Stomach (tissue), 4 donors: ENCODE measurements around the gene ETFA.

ENCODE experiments used
- POLR2A ChIP-seq, 4 donors: fragments of 450-650 bp; IDR thresholded peaks; one replicate each; pipeline ENCODE4 v1.6.1; 2016; ENCODE audit warnings: antibody characterized with exemption in 4 of 4, control low read depth in 2 of 4, mild to moderate bottlenecking in 1 of 4, moderate library complexity in 1 of 4
- POLR2AphosphoS5 ChIP-seq, 3 donors: sonication (generic); formaldehyde crosslinking; IDR thresholded peaks; one replicate each; pipeline ENCODE4 v1.6.1; 2016; ENCODE audit warnings: antibody characterized with exemption in 3 of 3
- TF ChIP-seq, protein P1 (sequence below), 7 experiments: fragments of 450-650 bp in 4 of 7; fragments of 200-600 bp in 3 of 7; sonication (generic) in 3 of 7; IDR thresholded peaks; one replicate each; pipeline ENCODE4 v1.5.1; 2016 to 2019; ENCODE audit warnings: antibody characterized with exemption in 7 of 7, control low read depth in 2 of 7, mild to moderate bottlenecking in 1 of 7

DNA sequence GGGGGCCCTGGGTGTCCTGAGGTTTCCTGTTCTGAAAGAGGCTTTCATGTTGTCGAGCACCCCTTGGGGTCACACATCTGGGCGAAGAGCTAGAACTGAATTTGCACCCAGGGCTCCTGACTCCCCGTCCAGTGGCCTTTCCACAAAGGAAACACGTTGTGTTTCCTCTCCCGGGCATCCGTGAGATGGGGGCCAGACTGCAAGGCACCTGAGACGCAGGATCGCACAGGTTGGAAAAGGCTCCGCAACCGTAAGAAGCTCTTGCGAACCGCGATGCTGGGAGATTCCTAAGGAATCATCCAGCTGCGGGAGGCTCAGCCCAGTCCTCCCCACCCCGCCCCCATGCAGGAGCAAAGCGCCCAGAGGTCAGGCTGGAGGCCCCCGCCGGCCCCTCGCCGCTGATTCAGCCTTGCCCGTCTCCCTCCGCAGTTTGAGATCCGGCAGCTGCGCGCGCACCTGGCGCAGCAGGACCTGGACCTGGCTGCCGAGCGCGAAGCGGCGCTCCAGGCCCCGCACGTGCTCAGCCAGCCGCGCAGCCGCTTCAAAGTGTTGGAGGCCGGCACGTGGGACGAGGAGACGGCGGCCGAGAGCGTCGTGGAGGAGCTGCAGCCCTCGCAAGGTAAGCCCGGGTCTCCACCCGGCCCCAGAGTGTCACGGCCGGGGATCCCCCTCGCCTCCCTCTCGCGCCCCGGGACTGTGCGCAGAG, 119.6 kb downstream of the ETFA start:
- TF ChIP-seq, protein P1, sequence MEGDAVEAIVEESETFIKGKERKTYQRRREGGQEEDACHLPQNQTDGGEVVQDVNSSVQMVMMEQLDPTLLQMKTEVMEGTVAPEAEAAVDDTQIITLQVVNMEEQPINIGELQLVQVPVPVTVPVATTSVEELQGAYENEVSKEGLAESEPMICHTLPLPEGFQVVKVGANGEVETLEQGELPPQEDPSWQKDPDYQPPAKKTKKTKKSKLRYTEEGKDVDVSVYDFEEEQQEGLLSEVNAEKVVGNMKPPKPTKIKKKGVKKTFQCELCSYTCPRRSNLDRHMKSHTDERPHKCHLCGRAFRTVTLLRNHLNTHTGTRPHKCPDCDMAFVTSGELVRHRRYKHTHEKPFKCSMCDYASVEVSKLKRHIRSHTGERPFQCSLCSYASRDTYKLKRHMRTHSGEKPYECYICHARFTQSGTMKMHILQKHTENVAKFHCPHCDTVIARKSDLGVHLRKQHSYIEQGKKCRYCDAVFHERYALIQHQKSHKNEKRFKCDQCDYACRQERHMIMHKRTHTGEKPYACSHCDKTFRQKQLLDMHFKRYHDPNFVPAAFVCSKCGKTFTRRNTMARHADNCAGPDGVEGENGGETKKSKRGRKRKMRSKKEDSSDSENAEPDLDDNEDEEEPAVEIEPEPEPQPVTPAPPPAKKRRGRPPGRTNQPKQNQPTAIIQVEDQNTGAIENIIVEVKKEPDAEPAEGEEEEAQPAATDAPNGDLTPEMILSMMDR (IDR thresholded peaks at IDR 0.05): no peak
- TF ChIP-seq POLR2A (IDR thresholded peaks at IDR 0.05) (no peak), POLR2AphosphoS5 (IDR thresholded peaks at IDR 0.05) (no peak)
